SK-N-SH treated with all-trans-retinoic acid at 6 μM for 48 hours (cell line): ENCODE results near the gene CCDC177.

Source experiments
- BACH2 ChIP-seq: fragments of 250-450 bp; sonication (Bioruptor Pico); IDR thresholded peaks from 2 replicates; pipeline ENCODE4 v1.9.0; 2021; ENCODE audit warnings: mild to moderate bottlenecking, borderline replicate concordance
- CREB5 ChIP-seq: fragments of 250-450 bp; sonication (Bioruptor Pico); IDR thresholded peaks from 2 replicates; pipeline ENCODE4 v1.5.1; 2020; ENCODE audit warnings: low read depth, mild to moderate bottlenecking, moderate library complexity
- ESRRG ChIP-seq: fragments of 250-450 bp; sonication (Bioruptor Pico); IDR thresholded peaks from 2 replicates; pipeline ENCODE4 v1.6.1; 2021; ENCODE audit warnings: mild to moderate bottlenecking
- ISL1 ChIP-seq: fragments of 250-450 bp; sonication (Bioruptor Pico); IDR thresholded peaks from 2 replicates; pipeline ENCODE4 v2.1.2; 2022; ENCODE audit warnings: mild to moderate bottlenecking, moderate library complexity
- PATZ1 ChIP-seq: fragments of 250-450 bp; sonication (Bioruptor Pico); IDR thresholded peaks from 2 replicates; pipeline ENCODE4 v1.8.0; 2020; ENCODE audit warnings: mild to moderate bottlenecking, moderate library complexity, borderline replicate concordance
- POU6F1 ChIP-seq: fragments of 250-450 bp; sonication (Bioruptor Pico); IDR thresholded peaks from 2 replicates; pipeline ENCODE4 v1.8.0; 2021; ENCODE audit warnings: low read depth, mild to moderate bottlenecking, moderate library complexity, borderline replicate concordance
- PPARA ChIP-seq: fragments of 250-450 bp; sonication (Bioruptor Pico); IDR thresholded peaks from 2 replicates; pipeline ENCODE4 v1.5.0; 2020; ENCODE audit warnings: mild to moderate bottlenecking, borderline replicate concordance
- RARB ChIP-seq: fragments of 250-450 bp; sonication (Bioruptor Pico); IDR thresholded peaks from 2 replicates; pipeline ENCODE4 v1.8.0; 2021; ENCODE audit warnings: mild to moderate bottlenecking, moderate library complexity
- SNAI2 ChIP-seq: fragments of 250-450 bp; sonication (Bioruptor Pico); IDR thresholded peaks from 2 replicates; pipeline ENCODE4 v1.5.0; 2020; ENCODE audit warnings: mild to moderate bottlenecking, moderate library complexity
- TOX ChIP-seq: fragments of 250-450 bp; sonication (Bioruptor Pico); IDR thresholded peaks from 2 replicates; pipeline ENCODE4 v1.8.0; 2021; ENCODE audit warnings: mild to moderate bottlenecking, moderate library complexity, borderline replicate concordance
- ZC3H10 ChIP-seq: fragments of 250-450 bp; sonication (Bioruptor Pico); IDR thresholded peaks from 2 replicates; pipeline ENCODE4 v1.5.1; 2021; ENCODE audit warnings: mild to moderate bottlenecking, moderate library complexity
- ZFP3 ChIP-seq: fragments of 250-450 bp; sonication (Bioruptor Pico); IDR thresholded peaks from 2 replicates; pipeline ENCODE4 v1.5.0; 2020; ENCODE audit warnings: mild to moderate bottlenecking, moderate library complexity
- ZNF8 ChIP-seq: fragments of 450-650 bp; formaldehyde crosslinking; IDR thresholded peaks from 2 replicates; pipeline ENCODE4 v1.5.0; 2020; ENCODE audit warnings: mild to moderate bottlenecking, moderate library complexity

- TF ChIP-seq ESRRG (CRISPR knock-in tag) (no peak), ZC3H10 (CRISPR knock-in tag) (no peak), BACH2 (CRISPR knock-in tag) (no peak), ZNF8 (CRISPR knock-in tag) (no peak), TOX (CRISPR knock-in tag) (no peak), POU6F1 (no peak), PPARA (CRISPR knock-in tag) (no peak), ZFP3 (no peak), CREB5 (CRISPR knock-in tag) (no peak), SNAI2 (CRISPR knock-in tag) (no peak), RARB (no peak), PATZ1 (CRISPR knock-in tag) (no peak), ISL1 (no peak)
Observed at GRCh38 chr14:69612783-69613130, 38.1 kb upstream of the CCDC177 start.
